ENCODE data around the gene NYAP1. TPM values are rescaled to one million over a fixed set of nuclear protein-coding genes. Genes with fewer than 3 reads are reported as not detected.

Gene NYAP1
- polyA plus RNA-seq, 1 donor (not counting 4 experiments of a cell fraction or from before 2014, with no cell fraction given): 0.16 TPM

GRCh38 chr7:100477871-100478267 is 5.9 kb upstream of the NYAP1 start:
- no peak for FAIRE-seq
- H3K27me3 ChIP-seq (ENCODE audit: control insufficient read depth, extremely low read depth, insufficient read depth, low read length): no peaks in the 10 kb centered on the region
- peaks cover 26% of the 10 kb centered on the region for H3K4me1 ChIP-seq (ENCODE audit: control insufficient read depth, extremely low read depth, insufficient read depth, low read length)
- H4K20me1 ChIP-seq (ENCODE audit: control insufficient read depth, extremely low read depth, insufficient read depth, low read length): no peaks in the 10 kb centered on the region
- dilution Hi-C loops (cut with MboI; ENCODE audit: extremely low pct_ligation_motif_present, low sequenced_read_pairs): no loop called here
- peak overlapping the region; percentile 81 for H3K4me2 ChIP-seq (ENCODE audit: control insufficient read depth, extremely low read depth, insufficient read depth, low read depth, low read length)
- H2AFZ ChIP-seq (ENCODE audit: control insufficient read depth, low read length): no peak overlapping the region
- no peaks in the 10 kb centered on the region for H3K9me3 ChIP-seq (ENCODE audit: control insufficient read depth, low read depth, low read length)
- H3K4me3 ChIP-seq (ENCODE audit: control insufficient read depth in 2 of 3, extremely low read depth in 1 of 3, insufficient read depth in 2 of 3, low read depth in 1 of 3, low read length in 3 of 3): peak overlapping the region; percentile 84 to 93 (median 89)
- TF ChIP-seq CTCF (optimal IDR thresholded peaks at IDR 0.05 in 1 of 3, IDR thresholded peaks at IDR 0.05 in 1 of 3, conservative IDR thresholded peaks at IDR 0.05 in 1 of 3; ENCODE audit: extremely low read depth in 1 of 3, insufficient read depth in 2 of 3, low read length in 3 of 3) (no peak), EZH2 (IDR thresholded peaks at IDR 0.05; ENCODE audit: low read length) (no peak)
- peaks cover 33% of the 10 kb centered on the region for H3K79me2 ChIP-seq (ENCODE audit: control insufficient read depth, insufficient read depth, low read length)
- no peaks in the 10 kb centered on the region for H3K9me1 ChIP-seq (ENCODE audit: control insufficient read depth, extremely low read depth, insufficient read depth, low read length)
- H3K9ac ChIP-seq (ENCODE audit: control insufficient read depth, extremely low read depth, insufficient read depth, low read length): peak overlapping the region; percentile 89
- H3K36me3 ChIP-seq (ENCODE audit: control insufficient read depth in 2 of 2, extremely low read depth in 1 of 2, insufficient read depth in 2 of 2, low read length in 2 of 2): peaks cover 0 to 6% of the 10 kb centered on the region in 2 experiments
- DNase-seq (ENCODE audit: low read depth, low spot score): no peak
- peak overlapping the region; percentile 78 for H3K27ac ChIP-seq (ENCODE audit: control insufficient read depth, insufficient read depth, low read length)

GRCh38 chr7:100478958-100479660 is 4.6 kb upstream of the NYAP1 start, which contains the start of gene TSC22D4:
TSS of gene TSC22D4 (minus strand) at chr7:100479214. CDS start at chr7:100478038, 1,176 bp downstream.
- Histone ChIP-seq H4K20me1 (ENCODE audit: control insufficient read depth, extremely low read depth, insufficient read depth, low read length) (no peaks in the 10 kb centered on the region), H3K4me3 (ENCODE audit: control insufficient read depth in 2 of 3, extremely low read depth in 1 of 3, insufficient read depth in 2 of 3, low read depth in 1 of 3, low read length in 3 of 3) (peak within 1 kb of the TSS; percentile 84 to 93 (median 89)), H3K4me1 (ENCODE audit: control insufficient read depth, extremely low read depth, insufficient read depth, low read length) (peaks cover 22% of the 10 kb centered on the region), H3K27ac (ENCODE audit: control insufficient read depth, insufficient read depth, low read length) (peak within 1 kb of the TSS; percentile 78), H3K4me2 (ENCODE audit: control insufficient read depth, extremely low read depth, insufficient read depth, low read depth, low read length) (peak within 1 kb of the TSS; percentile 81), H3K79me2 (ENCODE audit: control insufficient read depth, insufficient read depth, low read length) (peaks cover 33% of the 10 kb centered on the region), H3K27me3 (ENCODE audit: control insufficient read depth, extremely low read depth, insufficient read depth, low read length) (no peaks in the 10 kb centered on the region), H3K9me1 (ENCODE audit: control insufficient read depth, extremely low read depth, insufficient read depth, low read length) (no peaks in the 10 kb centered on the region), H3K9ac (ENCODE audit: control insufficient read depth, extremely low read depth, insufficient read depth, low read length) (peak within 1 kb of the TSS; percentile 89), H2AFZ (ENCODE audit: control insufficient read depth, low read length) (peak within 1 kb of the TSS; percentile 78), H3K36me3 (ENCODE audit: control insufficient read depth in 2 of 2, extremely low read depth in 1 of 2, insufficient read depth in 2 of 2, low read length in 2 of 2) (peaks cover 0 to 3% of the 10 kb centered on the region in 2 experiments), H3K9me3 (ENCODE audit: control insufficient read depth, low read depth, low read length) (no peaks in the 10 kb centered on the region)
- DNase-seq (ENCODE audit: low read depth, low spot score): peak; percentile 48
- TF ChIP-seq CTCF (optimal IDR thresholded peaks at IDR 0.05 in 1 of 3, IDR thresholded peaks at IDR 0.05 in 1 of 3, conservative IDR thresholded peaks at IDR 0.05 in 1 of 3; ENCODE audit: extremely low read depth in 1 of 3, insufficient read depth in 2 of 3, low read length in 3 of 3): no peak
- no peak for TF ChIP-seq EZH2 (IDR thresholded peaks at IDR 0.05; ENCODE audit: low read length)
- FAIRE-seq: no peak
- dilution Hi-C loops (cut with MboI; ENCODE audit: extremely low pct_ligation_motif_present, low sequenced_read_pairs): no loop called here
